ENCODE results near the gene TREM2. TPM values are rescaled to one million over a fixed set of nuclear protein-coding genes. Genes with fewer than 3 reads are reported as not detected.

Gene TREM2
- total and polyA plus RNA-seq, 2 of the 8 experiments (the other 6 are each of a cell fraction or from before 2014, with no cell fraction given): 0.20 TPM; not detected in 1

DNA sequence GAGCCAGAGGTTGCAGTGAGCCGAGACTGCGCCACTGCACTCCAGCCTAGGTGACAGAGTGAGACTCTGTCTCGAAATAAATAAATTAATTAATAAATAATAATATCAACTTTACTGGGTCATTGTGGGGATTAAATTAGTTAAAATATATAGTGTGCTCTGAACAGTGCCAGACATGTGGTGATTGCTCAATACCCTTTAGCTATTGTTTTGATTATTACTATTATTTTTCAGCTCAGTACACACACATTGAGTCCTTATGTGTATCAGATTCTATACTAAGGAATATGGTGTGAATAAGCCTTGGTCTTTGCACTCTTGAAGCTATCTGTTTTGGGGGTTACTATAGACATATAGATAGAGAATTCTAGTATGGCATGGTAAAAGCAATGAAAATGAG is 37.6 kb downstream of the TREM2 start (continued):
- TF ChIP-seq NRF1 (IDR thresholded peaks at IDR 0.05; ENCODE audit: low read depth, low read length): no peak
- TF ChIP-seq, protein P1, sequence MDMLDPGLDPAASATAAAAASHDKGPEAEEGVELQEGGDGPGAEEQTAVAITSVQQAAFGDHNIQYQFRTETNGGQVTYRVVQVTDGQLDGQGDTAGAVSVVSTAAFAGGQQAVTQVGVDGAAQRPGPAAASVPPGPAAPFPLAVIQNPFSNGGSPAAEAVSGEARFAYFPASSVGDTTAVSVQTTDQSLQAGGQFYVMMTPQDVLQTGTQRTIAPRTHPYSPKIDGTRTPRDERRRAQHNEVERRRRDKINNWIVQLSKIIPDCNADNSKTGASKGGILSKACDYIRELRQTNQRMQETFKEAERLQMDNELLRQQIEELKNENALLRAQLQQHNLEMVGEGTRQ (IDR thresholded peaks at IDR 0.05; ENCODE audit: low read length): no peak
- TF ChIP-seq SIX5 (IDR thresholded peaks at IDR 0.05; ENCODE audit: low read depth, low read length): no peak
